ENCODE measurements around the gene FOXE3. TPM values are rescaled to one million over a fixed set of nuclear protein-coding genes. Genes with fewer than 3 reads are reported as not detected.
A peak's percentile ranks its signal among the peaks of the same experiment; 100 is the strongest.

The FOXE3 gene
- total RNA-seq, 1 donor from 2014 or later, result not detected

DNA sequence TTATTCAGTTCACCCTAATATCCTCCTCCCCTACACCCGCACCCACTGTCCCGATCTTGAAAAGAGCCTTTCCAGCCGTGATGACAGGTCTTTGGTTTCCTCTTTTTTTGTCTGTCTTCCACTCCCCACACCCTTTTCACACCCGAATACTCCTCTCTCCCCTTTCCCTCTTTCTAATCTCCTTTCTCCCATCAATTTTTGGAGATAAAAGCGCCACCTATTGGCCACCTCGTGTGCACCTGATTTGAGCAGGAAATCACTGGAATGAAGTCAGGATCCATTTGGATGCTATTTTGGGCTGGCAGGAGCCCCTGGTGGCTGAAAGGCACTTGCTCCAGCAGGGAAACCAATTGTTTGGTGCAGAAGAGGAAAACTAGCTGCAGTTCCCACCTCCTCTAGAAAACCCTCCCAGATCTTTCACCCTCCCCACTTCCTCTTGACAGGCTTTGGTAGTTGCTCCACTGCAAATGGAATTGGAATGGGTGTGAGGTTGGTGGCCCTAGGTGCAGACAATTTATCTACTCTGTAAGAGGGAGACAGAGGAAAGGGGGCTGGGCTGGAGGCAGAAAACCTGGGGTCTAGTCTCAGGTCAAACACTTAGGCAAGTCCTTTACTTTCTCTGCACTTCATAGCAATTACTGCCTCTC lies 8.4 kb downstream of the FOXE3 start:
- CTCF ChIA-PET, result interaction anchor here (0.9 kb wide), 1 partner anchor 10 kb away, joined by 3 read pairs; no protein-coding TSS in a partner anchor
- Mint-ChIP-seq H3K27ac (no peak overlapping the region), H3K4me1 (no peaks in the 10 kb centered on the region), H3K27me3 (peaks cover 44% of the 10 kb centered on the region), H3K9me3 (no peaks in the 10 kb centered on the region), H3K36me3 (ENCODE audit: low read depth) (no peaks in the 10 kb centered on the region), H3K4me3 (no peak overlapping the region)
- DNase-seq (no peak), ATAC-seq (ENCODE audit: low read depth) (no peak)
- TF ChIP-seq, protein P1, sequence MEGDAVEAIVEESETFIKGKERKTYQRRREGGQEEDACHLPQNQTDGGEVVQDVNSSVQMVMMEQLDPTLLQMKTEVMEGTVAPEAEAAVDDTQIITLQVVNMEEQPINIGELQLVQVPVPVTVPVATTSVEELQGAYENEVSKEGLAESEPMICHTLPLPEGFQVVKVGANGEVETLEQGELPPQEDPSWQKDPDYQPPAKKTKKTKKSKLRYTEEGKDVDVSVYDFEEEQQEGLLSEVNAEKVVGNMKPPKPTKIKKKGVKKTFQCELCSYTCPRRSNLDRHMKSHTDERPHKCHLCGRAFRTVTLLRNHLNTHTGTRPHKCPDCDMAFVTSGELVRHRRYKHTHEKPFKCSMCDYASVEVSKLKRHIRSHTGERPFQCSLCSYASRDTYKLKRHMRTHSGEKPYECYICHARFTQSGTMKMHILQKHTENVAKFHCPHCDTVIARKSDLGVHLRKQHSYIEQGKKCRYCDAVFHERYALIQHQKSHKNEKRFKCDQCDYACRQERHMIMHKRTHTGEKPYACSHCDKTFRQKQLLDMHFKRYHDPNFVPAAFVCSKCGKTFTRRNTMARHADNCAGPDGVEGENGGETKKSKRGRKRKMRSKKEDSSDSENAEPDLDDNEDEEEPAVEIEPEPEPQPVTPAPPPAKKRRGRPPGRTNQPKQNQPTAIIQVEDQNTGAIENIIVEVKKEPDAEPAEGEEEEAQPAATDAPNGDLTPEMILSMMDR (IDR thresholded peaks at IDR 0.05), result no peak
- intact Hi-C loops (cut with micrococcal nuclease), result loop anchor here (1.0 kb wide), 1 partner anchor 231 kb away; no protein-coding TSS in a partner anchor
- POLR2A ChIA-PET, result no interaction called here

DNA sequence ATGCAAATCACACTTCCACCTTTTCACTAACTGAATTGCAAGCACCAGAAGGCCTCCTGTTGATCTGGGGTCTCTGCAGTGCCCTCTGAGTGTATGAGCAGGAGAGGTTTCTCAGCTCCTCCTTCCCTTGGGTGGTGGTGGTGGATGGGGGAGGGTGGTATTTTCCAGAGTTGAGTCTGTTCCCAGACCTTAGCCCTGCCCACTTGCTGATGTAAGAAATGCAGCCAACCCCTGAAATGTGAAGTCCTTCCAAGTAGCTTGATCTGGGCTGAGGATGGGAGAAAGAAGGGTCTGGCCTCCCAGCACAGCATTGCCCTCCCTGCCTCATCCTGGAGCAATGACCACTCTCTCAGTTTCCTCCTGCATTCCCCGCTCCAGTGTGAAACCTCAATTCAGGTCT lies 15.4 kb downstream of the FOXE3 start:
- Mint-ChIP-seq H3K36me3 (ENCODE audit: low read depth) (no peaks in the 10 kb centered on the region), H3K27me3 (peaks cover 43% of the 10 kb centered on the region), H3K4me1 (peaks cover 43% of the 10 kb centered on the region), H3K27ac (no peak overlapping the region), H3K4me3 (no peak overlapping the region), H3K9me3 (no peaks in the 10 kb centered on the region)
- no peak for DNase-seq
- intact Hi-C loops (cut with micrococcal nuclease), result no loop called here
- ChIA-PET CTCF (interaction anchor here (0.9 to 1.3 kb wide), 2 partner anchors 10 to 294 kb away, joined by 3 read pairs; no protein-coding TSS in a partner anchor), POLR2A (no interaction called here)
- TF ChIP-seq, protein P1 (IDR thresholded peaks at IDR 0.05), result no peak
- no peak for ATAC-seq (ENCODE audit: low read depth)

DNA sequence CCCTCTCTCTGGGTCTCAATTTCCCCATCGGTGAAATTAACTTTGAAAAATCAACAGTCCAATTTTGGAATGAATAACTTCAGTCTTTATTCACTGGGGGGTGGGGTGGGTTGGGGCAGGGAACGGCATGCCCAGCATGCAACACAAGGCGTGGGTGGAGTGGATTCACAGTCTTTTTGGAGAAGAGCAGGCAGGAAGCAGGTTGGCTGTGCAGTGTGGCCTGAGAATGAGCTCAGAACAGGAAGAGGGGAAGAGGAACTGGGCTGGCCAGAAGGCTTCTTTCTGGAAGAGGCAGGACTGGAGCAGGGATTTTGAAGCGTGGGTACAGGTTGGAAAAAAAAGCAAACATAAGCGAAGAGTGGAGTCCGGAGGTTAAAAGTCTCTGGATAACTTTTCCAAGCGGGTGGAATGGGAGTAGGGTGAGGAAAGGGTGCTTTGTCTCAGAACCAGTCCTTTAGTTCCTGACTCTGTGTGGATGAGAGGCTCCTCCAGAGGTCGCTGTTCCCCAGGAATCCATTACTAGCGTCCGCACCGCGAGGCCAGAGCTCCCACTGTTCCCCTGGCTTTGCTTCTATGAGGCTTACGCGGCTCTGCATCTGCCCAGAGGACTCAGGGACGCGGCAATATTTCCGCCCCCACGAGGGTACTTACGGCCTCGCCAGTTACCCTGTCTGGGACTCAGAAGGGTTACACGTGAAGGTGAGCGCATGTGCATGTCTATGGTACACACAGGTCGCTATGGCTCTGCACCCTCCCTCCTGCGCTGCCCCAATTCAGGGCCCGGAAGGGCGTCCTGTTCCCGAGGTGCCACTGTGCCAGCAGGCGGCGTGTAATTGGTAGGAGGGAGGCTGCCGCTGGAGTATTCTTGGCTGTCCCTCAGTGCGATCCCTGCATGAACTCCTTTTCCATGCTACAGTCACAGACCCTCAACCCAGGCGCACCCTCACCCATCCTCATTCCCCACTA lies 16.3 kb downstream of the FOXE3 start:
- TF ChIP-seq, protein P1 (IDR thresholded peaks at IDR 0.05), result no peak
- ATAC-seq (ENCODE audit: low read depth), result no peak

DNA sequence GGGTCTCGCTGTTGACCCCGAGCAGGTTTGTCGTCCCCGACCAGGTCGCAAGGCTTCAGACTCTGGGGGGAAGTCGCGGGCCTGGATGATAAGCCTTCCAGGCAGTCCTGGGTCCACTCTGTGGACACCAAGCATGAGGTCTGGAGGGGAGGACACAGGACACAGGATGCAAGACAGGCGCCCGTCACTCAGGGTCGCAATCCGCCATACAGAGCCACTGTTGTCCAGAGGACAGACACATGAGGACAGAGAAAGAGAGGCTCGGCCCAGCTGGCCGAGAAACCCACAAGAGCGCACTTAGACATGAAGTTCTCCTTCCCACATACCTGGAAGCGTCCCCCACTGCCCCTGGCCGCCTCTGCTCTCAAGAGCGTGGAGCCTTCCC lies 16.9 kb downstream of the FOXE3 start:
- DNase-seq (no peak), ATAC-seq (ENCODE audit: low read depth) (no peak)
- peaks cover 47% of the 10 kb centered on the region for H3K4me1 Mint-ChIP-seq
- no peaks in the 10 kb centered on the region for H3K36me3 Mint-ChIP-seq (ENCODE audit: low read depth)
- no peaks in the 10 kb centered on the region for H3K9me3 Mint-ChIP-seq
- no peak overlapping the region for H3K27ac Mint-ChIP-seq
- intact Hi-C loops (cut with micrococcal nuclease), result no loop called here
- peak overlapping the region; percentile 50 for H3K4me3 Mint-ChIP-seq
- CTCF ChIA-PET, result interaction anchor here (0.5 to 1.3 kb wide), 3 partner anchors 8 to 293 kb away, joined by 3 to 10 read pairs (median 3); no protein-coding TSS in a partner anchor
- POLR2A ChIA-PET, result no interaction called here
- H3K27me3 Mint-ChIP-seq, result peaks cover 45% of the 10 kb centered on the region
- TF ChIP-seq, protein P1 (IDR thresholded peaks at IDR 0.05), result no peak

More for the DNA sequence above, 16.3 kb downstream of the FOXE3 start:
- ChIA-PET CTCF (interaction anchor here (0.9 to 1.3 kb wide), 2 partner anchors 9 to 294 kb away, joined by 3 read pairs; no protein-coding TSS in a partner anchor), POLR2A (no interaction called here)
- Mint-ChIP-seq H3K9me3 (no peaks in the 10 kb centered on the region), H3K27ac (no peak overlapping the region), H3K27me3 (peaks cover 45% of the 10 kb centered on the region), H3K4me1 (peaks cover 47% of the 10 kb centered on the region), H3K36me3 (ENCODE audit: low read depth) (no peaks in the 10 kb centered on the region), H3K4me3 (peak overlapping the region; percentile 50)
- no peak for DNase-seq
- intact Hi-C loops (cut with micrococcal nuclease), result loop anchor here (1.0 kb wide), 1 partner anchor 294 kb away; no protein-coding TSS in a partner anchor

All from activated B cell treated with CpG ODN at 0.5 μM for 24 hours (primary cell).